Peyer's patch (tissue), 4 donors: ENCODE results near the gene FRMPD4. TPM values are rescaled to one million over a fixed set of nuclear protein-coding genes. Genes with fewer than 3 reads are reported as not detected.
"Not testable (repeated sequence)": the region's sequence is repeated elsewhere in the genome, so short reads cannot be mapped to it uniquely, and the experiment has no call there.

Source experiments
- DNase-seq, 3 donors: peaks; one replicate each; pipeline ENCODE4 v3.0.0-alpha.2; 2017 to 2019
- H3K27ac ChIP-seq, 4 donors: fragments of 200-600 bp; sonication (generic); one replicate each; pipeline ENCODE4 v1.5.1; 2016 to 2019
- H3K27me3 ChIP-seq, 2 donors: fragments of 200-600 bp; sonication (generic); one replicate each; pipeline ENCODE4 v1.5.1; 2019
- H3K36me3 ChIP-seq, 3 donors: fragments of 200-600 bp; sonication (generic); one replicate each; pipeline ENCODE4 v1.5.1; 2016 to 2019
- H3K4me1 ChIP-seq, 4 donors: fragments of 200-600 bp; sonication (generic); one replicate each; pipeline ENCODE4 v1.5.1; 2016 to 2019
- H3K4me3 ChIP-seq, 4 donors: fragments of 200-600 bp; sonication (generic); 1 replicate in 3 of 4; 2 replicates in 1 of 4; pipeline ENCODE4 v1.5.1; 2016 to 2019; ENCODE audit warnings: mild to moderate bottlenecking in 1 of 4
- H3K9me3 ChIP-seq, 4 donors: fragments of 200-600 bp; sonication (generic); one replicate each; pipeline ENCODE4 v1.5.1; 2016 to 2019; ENCODE audit warnings: mild to moderate bottlenecking in 1 of 4
- POLR2A ChIP-seq, 2 donors: fragments of 450-650 bp; IDR thresholded peaks; one replicate each; pipeline ENCODE4 v1.5.1; 2017; ENCODE audit warnings: antibody characterized with exemption in 2 of 2, mild to moderate bottlenecking in 2 of 2, moderate library complexity in 2 of 2
- total RNA-seq, 4 donors: library from RNA; depleted of rRNA; stranded (reverse); fragments of >200 nt; gene quantifications; one replicate each; pipeline ENCODE4 v1.1.0, GENCODE V29; 2016
- TF ChIP-seq, protein P1 (sequence below), 6 experiments: fragments of 450-650 bp in 4 of 6; fragments of 200-600 bp in 2 of 6; sonication (generic) in 1 of 6; IDR thresholded peaks; one replicate each; pipeline ENCODE4 v1.5.1; 2017 to 2019; ENCODE audit warnings: antibody characterized with exemption in 6 of 6, mild to moderate bottlenecking in 3 of 6, moderate library complexity in 1 of 6

Gene FRMPD4
- total RNA-seq, 4 donors from 2014 or later = 0.19 TPM; not detected in 3

DNA sequence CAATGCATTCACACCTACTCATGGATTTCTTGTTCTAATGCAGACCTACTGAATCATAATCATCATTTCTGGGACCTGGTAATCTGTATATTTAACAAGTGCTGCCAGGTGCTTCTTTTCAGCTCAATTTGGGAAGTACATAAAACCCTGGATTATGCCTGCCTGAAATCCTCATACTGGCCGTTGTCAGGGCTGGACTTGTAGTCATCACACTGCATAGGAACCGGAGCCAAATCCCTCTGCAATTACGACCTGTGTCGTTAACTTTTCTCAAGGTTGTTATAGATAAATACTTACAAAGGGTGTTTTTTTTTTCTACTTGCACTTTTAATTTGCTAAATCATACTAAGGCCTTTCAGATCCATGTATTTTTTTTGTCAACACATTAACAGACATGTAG, 358.1 kb downstream of the FRMPD4 start:
- Histone ChIP-seq H3K9me3 (no peaks in the 10 kb centered on the region), H3K27ac (no peak overlapping the region), H3K4me3 (no peak overlapping the region), H3K36me3 (no peaks in the 10 kb centered on the region), H3K27me3 (no peaks in the 10 kb centered on the region), H3K4me1 (peaks cover 0 to 4% (median 0%) of the 10 kb centered on the region in 4 donors)
- no peak for DNase-seq
- TF ChIP-seq, protein P1, sequence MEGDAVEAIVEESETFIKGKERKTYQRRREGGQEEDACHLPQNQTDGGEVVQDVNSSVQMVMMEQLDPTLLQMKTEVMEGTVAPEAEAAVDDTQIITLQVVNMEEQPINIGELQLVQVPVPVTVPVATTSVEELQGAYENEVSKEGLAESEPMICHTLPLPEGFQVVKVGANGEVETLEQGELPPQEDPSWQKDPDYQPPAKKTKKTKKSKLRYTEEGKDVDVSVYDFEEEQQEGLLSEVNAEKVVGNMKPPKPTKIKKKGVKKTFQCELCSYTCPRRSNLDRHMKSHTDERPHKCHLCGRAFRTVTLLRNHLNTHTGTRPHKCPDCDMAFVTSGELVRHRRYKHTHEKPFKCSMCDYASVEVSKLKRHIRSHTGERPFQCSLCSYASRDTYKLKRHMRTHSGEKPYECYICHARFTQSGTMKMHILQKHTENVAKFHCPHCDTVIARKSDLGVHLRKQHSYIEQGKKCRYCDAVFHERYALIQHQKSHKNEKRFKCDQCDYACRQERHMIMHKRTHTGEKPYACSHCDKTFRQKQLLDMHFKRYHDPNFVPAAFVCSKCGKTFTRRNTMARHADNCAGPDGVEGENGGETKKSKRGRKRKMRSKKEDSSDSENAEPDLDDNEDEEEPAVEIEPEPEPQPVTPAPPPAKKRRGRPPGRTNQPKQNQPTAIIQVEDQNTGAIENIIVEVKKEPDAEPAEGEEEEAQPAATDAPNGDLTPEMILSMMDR (IDR thresholded peaks at IDR 0.05) = no peak
- TF ChIP-seq POLR2A (IDR thresholded peaks at IDR 0.05) = no peak

DNA sequence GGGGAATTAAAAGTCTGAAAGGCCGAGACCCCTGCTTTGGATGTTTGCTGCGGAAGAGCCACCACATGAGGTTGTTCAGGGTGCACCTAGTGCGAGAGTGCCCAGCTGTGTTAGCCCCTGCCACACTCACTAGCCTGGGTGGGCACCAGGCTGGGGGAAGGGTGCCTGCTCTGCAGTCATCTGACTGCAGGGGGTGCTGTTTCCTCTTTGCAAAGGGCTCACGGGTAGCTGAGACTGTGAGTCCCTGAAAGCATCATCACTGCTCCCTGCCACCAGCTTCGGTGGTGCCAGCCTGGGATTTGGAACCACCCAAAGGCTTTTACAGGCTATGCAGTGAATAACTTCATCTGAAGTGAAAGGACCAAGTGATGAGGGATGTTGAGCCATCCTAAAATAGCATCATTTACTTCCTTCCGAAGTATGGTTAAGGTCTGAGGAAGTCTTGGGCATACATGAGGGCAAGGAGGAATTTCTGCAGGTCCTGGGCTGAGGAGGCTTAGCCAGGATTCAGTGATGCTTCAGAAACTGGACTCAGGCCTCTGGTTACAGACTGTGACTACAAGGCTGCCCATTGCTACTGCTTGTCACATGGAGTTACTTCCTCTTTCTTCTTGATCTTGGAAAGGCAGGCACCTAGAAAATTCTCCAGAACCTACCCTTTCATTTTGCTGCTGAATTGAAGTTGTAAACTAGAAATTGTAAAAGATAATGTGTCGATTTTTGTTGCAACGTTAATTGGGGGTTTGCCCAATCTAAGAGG, 359.7 kb downstream of the FRMPD4 start:
- Histone ChIP-seq H3K4me1 (peaks cover 0 to 4% (median 0%) of the 10 kb centered on the region in 4 donors), H3K9me3 (no peaks in the 10 kb centered on the region), H3K27me3 (no peaks in the 10 kb centered on the region), H3K36me3 (no peaks in the 10 kb centered on the region), H3K4me3 (no peak overlapping the region), H3K27ac (no peak overlapping the region)
- no peak for DNase-seq
- TF ChIP-seq POLR2A (IDR thresholded peaks at IDR 0.05) = no peak

DNA sequence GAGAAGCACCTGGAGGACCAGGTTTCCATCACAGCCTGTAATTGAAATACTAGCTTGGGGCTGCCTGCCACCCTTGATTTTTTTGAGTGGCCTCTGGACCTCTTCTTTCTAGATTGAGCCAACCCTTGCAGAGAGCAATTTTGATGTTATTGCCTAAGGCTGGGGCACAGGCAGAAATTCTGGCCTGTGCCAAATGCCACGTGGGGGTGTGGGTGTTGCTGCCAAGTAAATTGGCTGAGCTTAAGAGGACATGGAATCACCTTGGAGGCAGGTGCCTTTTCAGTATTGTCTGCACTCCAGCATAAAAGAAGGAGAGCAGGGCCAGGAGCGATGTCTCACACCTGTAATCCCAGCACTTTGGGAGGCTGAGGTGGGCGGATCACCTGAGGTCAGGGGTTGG, 366.9 kb downstream of the FRMPD4 start:
- no peaks in the 10 kb centered on the region for H3K9me3 ChIP-seq
- H3K27ac ChIP-seq = no peak overlapping the region
- no peak for TF ChIP-seq POLR2A (IDR thresholded peaks at IDR 0.05)
- TF ChIP-seq, protein P1 (IDR thresholded peaks at IDR 0.05) = no peak
- H3K4me3 ChIP-seq = no peak overlapping the region
- no peaks in the 10 kb centered on the region for H3K27me3 ChIP-seq
- no peak for DNase-seq
- no peaks in the 10 kb centered on the region for H3K4me1 ChIP-seq
- H3K36me3 ChIP-seq = no peaks in the 10 kb centered on the region

DNA sequence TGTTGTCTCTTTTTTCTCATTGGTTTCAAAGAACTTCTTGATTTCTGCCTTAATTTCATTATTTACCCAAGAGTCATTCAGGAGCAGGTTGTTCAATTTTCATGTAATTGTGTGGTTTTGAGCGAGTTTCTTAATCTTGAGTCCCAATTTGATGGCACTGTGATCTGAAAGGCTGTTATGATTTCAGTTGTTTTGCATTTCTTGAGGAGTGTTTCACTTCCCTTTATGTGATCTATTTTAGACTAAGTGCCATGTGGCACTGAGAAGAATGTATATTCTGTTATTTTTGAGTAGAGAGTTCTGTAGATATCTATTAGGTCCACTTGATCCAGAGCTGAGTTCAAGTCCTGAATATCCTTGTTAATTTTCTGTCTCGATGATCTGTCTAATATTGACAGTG, 377.1 kb downstream of the FRMPD4 start:
- H3K27me3 ChIP-seq, H3K9me3 ChIP-seq: not testable (repeated sequence)

DNA sequence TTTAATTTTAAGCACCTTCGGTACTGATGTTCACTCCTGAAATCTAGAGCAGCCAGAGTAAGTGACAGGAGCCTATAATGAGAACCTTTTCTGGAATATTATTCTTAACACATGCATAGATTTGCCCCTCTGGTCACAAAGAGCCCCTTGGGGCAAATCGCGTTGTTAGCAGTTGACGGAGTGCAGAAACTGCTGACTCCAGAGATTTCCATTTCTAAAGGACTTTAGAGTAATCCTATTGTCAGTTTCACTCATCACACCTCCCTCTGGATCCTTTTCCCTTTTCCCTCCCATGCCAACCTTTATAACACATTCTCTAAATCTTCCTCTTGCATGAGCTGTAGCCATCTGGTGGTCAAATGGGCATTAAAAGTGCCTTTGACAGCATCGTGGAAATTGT, 388.0 kb downstream of the FRMPD4 start:
- Histone ChIP-seq H3K9me3 (no peaks in the 10 kb centered on the region), H3K27ac (no peak overlapping the region), H3K4me1 (no peaks in the 10 kb centered on the region), H3K36me3 (no peaks in the 10 kb centered on the region), H3K4me3 (no peak overlapping the region), H3K27me3 (no peaks in the 10 kb centered on the region)
- DNase-seq = no peak
- TF ChIP-seq, protein P1 (IDR thresholded peaks at IDR 0.05) = no peak
- no peak for TF ChIP-seq POLR2A (IDR thresholded peaks at IDR 0.05)

More for the DNA sequence above, 377.1 kb downstream of the FRMPD4 start:
- H3K4me3 ChIP-seq, DNase-seq, H3K4me1 ChIP-seq, H3K27ac ChIP-seq, H3K36me3 ChIP-seq: not testable (repeated sequence)

DNA sequence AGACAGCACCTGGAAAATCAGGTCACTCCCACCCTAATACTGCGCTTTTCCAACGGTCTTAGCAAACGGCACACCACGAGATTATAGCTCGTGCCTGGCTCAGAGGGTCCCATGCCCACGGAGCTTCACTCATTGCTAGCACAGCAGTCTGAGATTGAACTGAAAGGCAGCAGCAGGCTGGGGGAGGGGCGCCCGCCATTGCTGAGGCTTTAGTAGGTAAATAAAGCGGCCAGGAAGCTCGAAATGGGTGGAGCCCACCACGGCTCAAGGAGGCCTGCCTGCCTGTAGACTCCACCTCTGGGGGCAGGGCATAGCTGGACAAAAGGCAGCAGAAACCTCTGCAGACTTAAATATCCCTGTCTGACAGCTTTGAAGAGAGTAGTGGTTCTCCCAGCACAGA, 399.8 kb downstream of the FRMPD4 start:
- not testable (repeated sequence) for H3K27ac ChIP-seq, H3K4me1 ChIP-seq, H3K27me3 ChIP-seq, DNase-seq, H3K4me3 ChIP-seq, H3K9me3 ChIP-seq, H3K36me3 ChIP-seq

DNA sequence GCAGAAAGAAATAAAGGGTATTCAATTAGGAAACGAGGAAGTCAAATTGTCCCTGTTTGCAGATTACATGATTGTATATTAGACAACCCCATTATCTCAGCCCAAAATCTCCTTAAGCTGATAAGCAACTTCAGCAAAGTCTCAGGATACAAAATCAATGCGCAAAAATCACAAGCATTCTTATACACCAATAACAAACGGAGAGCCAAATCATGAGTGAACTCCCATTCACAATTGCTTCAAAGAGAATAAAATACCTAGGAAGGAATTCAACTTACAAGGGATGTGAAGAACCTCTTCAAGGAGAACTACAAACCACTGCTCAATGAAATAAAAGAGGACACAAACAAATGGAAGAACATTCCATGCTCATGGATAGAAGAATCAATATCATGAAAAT, 404.0 kb downstream of the FRMPD4 start:
- not testable (repeated sequence) for H3K4me3 ChIP-seq

DNA sequence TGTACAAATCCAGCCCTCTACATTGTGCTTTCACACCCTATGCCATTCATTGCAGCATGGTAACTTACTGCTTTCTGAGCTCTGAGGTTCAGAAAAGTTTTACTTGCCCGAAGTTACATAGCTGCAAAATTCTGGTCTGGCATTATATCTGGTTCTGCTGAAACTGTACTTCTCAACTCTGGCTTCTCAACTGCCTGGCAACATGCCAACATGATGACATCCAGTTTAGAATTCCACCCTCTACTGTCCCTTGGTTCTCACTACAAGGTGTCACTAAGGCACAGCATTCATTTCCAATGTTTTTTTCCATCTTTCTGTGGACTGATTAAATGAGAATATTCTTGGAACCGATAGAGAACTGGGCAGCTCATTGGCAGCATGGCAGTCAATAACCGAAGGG, 410.1 kb downstream of the FRMPD4 start:
- no peak for DNase-seq
- Histone ChIP-seq H3K36me3 (no peaks in the 10 kb centered on the region), H3K4me1 (no peaks in the 10 kb centered on the region), H3K9me3 (no peaks in the 10 kb centered on the region), H3K27me3 (no peaks in the 10 kb centered on the region), H3K4me3 (no peak overlapping the region), H3K27ac (no peak overlapping the region)
- TF ChIP-seq POLR2A (IDR thresholded peaks at IDR 0.05) = no peak
- TF ChIP-seq, protein P1 (IDR thresholded peaks at IDR 0.05) = no peak

More for the DNA sequence above, 404.0 kb downstream of the FRMPD4 start:
- not testable (repeated sequence) for H3K4me1 ChIP-seq, H3K27me3 ChIP-seq, H3K27ac ChIP-seq, H3K36me3 ChIP-seq, DNase-seq, H3K9me3 ChIP-seq
